Measurements from ENCODE around the gene H2BW1.

DNA sequence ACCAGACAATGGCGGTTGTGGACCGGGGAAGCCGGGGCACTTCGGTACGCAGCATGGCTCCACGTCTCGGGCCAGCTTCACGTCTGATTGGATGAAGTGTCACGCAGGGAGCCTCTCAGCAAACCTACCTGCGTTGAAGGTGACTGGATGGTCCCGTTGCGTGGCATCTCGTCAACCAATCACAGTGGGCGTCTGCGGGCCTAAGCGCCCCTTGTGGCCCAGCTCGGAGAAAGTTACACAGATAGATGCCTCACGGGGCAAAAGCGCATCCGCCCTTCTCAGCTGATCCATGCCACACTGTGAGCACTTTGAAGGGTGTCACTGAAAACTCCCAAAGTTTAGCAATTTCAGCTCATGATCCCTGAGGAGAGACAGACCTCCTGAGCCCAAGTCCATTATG, at the start of gene H2BW1:
- TF ChIP-seq HDGF (IDR thresholded peaks at IDR 0.05; ENCODE audit: borderline replicate concordance) (no peak), L3MBTL2 (conservative IDR thresholded peaks at IDR 0.05) (no peak), FOXA1 (IDR thresholded peaks at IDR 0.05) (no peak), TARDBP (IDR thresholded peaks at IDR 0.05) (no peak), SP1 (IDR thresholded peaks at IDR 0.05) (no peak), FOXM1 (IDR thresholded peaks at IDR 0.05; ENCODE audit: borderline replicate concordance) (no peak), FOXK2 (IDR thresholded peaks at IDR 0.05) (no peak), SUZ12 (IDR thresholded peaks at IDR 0.05) (no peak), PKNOX1 (IDR thresholded peaks at IDR 0.05) (no peak), BHLHE40 (IDR thresholded peaks at IDR 0.05; ENCODE audit: borderline replicate concordance) (no peak), NFRKB (IDR thresholded peaks at IDR 0.05) (no peak), ELF4 (IDR thresholded peaks at IDR 0.05) (no peak), ARNT (IDR thresholded peaks at IDR 0.05) (no peak), ZNF384 (IDR thresholded peaks at IDR 0.05) (no peak)
